GM19455 (cell line): ENCODE data around the gene DLG5.

Experiments
- ATAC-seq: cut with Tn5 transposase; IDR thresholded peaks from one replicate; pipeline ENCODE4 v1.9.1; 2021; ENCODE audit not compliant: unreplicated experiment

DLG5 gene

DNA sequence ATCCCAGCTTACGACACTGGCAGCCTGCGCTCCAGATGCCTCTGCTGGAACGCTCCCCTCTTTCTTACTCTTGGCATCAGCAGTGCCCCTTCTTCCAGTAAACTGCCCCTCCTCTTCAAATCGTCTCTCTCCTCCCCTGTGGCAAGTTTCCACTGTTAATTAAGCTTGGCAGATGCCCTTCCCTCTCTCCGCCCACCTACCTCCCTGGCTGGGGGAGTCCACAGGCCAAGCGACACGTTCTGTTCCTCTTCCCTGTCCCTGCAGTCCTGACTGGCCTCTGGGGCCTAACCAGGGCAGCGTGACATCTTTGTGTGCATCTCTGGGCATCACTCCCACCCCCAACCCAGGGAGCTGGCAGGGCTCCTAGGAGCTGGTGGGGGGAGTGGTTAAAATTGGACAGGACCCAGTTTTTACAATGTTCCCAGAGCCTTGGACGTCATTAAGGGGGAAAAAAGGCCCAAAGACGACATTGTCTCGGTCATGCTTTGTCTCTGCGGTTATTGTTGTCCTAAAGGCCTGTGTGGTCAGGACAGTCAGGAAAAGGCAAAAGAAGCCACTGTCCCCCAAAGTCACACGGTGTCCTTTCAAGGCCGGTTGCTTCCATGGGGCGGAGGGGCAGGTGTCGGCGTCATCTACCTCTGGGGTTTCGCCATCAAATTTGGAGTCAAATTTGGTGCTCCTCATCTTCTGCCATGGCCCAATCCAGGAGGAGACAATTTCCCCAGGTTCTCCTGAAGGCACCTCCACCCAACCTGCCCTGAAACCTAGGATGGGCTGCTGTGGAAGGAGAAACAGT is 54.2 kb downstream of the DLG5 start:
- no peak for ATAC-seq

DNA sequence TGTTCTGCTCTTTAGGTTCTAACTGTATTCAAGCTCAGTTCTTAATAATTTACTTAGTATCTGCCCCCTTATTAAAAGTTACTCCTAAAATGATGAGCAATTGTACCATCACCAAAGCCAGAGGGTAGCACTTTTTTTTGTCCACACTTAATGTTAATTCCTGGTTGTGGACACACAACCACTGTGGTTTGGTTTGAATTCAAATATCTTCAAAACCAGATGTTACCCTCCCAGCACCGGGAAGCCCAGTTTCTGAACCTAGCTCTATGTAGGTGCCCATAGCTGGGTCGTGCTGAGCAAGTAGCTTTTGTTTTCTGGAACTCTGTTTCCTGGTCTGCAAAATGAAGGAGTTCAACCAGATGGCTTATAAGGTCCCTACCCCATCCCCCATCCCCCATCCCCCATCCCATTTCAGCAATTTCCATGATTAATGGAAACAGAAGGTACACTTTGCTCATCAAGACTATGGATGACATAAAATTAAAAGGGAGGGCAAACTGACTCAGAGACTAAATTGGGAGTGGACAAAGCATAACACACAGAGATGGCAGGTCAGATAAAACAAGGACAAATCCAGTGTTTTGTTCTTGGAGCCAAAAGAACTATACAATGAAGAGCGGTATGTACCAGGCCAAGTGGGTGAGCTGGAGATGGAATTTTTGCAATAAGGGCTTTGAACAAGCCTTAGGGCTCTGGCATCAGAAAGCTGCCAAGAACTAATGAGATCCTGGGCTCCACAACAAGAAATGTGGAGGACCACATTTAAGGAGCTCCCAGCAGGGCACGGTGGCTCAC is 56.7 kb downstream of the DLG5 start:
- ATAC-seq, result no peak

DNA sequence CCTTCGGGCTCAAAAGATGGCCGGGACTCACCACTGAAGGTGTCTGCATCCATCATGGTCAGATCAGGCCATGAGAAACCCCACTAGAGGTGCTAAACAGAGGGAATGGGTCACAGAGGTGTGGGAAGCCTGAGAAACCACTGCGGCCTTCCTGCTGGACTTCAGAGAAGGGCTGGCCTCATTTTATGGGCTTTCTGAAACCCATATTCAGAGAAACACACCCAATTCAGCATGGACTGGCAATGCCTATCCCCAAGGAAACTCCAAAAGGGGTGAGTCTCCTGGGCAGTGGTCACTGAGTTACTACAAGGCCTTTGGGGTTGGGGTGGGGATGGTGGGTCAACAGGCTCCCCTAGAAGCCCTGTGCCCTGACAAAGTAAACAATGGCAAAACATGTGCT is 58.0 kb downstream of the DLG5 start:
- ATAC-seq, result no peak

DNA sequence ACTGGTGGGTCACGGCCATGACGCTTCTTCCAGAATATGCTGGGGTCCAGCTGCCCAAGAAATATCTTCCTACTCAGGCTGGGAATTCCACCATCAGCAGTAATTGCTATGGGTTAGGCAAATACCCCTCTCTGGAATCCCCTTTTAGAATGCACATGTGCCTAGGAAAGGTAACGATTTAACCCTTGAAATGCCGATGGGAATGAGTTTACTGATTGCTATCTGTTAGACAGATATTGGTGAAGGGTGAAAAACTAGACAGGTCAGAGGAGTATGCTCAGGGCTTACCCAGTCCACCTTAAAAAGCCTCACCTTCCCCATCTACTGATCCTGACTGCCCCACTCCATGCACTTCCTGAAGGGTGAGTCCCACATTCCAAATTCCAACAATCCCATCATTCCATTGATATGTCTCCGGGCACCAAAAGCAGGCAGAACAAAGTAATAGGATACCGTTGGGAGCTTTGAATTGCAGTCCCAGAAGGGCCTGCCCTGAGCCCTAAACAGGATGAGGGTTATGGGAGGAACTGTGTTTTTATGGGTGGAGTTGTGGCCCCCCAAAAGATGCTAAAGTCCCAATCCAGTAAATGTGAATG is 59.3 kb downstream of the DLG5 start:
- ATAC-seq, result no peak

DNA sequence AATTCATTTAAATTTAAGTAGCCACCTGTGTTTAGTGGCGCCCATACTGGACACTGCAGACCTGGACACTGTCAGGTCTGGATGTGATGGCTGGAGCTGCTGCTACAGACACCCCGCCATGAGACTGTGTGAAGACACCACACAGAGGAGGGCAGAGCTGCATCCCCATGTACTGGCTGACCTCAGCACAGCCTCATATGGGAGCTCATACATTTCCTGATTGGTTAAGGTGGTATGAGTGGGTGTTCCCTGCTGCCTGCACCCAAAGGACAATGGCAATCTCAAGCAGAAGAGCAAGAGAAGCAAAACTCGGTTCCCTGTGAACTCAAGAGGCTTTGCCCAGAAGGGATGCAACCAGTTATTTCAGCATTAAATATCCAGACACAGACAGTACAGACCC is 60.0 kb downstream of the DLG5 start:
- ATAC-seq, result no peak

DNA sequence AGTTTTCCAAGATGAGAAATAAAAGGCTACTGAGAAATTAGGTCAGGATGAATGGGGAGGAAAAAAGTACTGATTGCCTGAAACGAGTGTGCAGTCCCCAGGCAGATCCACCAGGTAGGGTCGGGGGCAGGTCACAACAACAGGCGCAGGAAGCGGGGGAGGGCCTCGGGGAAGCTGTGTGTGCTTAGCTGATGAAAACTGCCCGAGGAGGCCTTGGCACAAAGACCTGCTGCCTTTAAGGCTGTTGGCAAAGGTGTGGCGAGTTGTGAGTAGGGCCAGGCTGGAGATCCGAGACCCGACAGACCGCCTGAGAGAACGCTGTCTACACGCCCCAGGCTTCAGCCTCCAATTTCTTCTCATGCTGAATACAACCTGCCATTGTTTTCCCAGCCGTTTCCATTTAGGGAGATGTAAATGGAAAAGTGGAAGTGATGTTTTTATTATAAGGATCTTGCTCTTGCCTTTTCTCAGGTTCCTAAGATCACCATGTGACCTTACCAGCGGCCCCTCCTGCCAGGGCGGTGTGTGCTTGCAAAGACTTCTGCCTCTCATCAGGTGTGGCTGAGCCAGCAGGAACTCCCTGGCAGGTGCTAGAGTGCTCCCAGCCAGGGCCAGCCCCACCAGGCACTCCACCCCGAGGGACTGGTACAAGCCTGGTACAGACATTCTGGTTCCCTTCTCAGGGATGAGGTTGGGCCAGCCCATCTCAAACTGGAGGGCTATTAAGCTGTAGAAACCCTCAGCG is 60.8 kb downstream of the DLG5 start:
- ATAC-seq, result no peak

DNA sequence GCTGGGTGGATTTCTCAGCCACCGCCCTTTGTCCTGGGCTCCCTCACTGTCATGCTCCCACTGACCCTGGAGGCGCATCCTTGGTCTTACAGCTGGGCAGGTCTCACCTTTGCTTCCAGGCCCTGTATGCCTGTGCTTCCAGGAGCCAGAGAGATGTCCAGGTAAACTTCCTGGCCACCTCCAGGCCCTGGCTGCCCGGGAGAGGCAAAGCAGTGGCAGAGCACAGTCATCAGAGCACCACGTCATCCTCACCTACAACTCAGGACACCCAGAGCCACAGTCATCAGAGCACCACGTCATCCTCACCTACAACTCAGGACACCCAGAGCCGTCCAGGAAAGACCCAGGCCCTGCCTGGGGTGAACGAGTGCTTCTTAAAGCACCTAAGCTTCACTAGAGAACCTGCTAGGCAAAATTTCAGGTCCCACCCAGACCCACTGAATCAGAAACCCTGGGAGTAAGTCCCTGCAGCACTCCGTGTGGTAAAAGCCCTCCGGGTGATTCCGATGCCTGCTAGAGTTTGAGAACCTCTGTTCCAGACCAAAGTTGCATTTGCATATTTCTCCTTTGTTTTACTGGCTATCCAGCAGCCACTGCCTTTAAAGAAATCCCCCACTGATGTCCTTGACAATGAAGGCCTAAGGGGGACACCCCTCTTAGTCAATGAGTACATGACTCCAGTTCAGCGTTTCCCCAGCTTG is 62.3 kb downstream of the DLG5 start:
- no peak for ATAC-seq

DNA sequence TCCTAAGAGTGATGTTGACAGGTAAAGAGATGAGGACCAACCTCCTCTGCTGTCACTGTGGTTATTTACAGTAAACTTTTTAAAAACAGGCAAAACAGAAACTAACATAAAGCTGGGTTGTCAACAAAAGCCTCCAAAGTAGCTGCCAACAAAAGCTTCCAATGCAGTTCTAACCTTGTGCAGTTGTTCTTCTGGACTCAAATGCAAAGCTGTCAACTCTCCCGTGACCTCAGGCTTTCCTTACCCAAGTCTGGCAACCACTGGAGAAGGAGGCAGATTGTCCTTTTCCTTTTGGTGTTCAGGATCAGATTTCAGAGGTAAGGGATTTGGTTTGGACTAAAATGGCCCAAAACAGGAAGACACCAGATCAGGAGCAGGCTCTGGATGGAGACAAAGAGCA is 63.1 kb downstream of the DLG5 start:
- ATAC-seq, result no peak

DNA sequence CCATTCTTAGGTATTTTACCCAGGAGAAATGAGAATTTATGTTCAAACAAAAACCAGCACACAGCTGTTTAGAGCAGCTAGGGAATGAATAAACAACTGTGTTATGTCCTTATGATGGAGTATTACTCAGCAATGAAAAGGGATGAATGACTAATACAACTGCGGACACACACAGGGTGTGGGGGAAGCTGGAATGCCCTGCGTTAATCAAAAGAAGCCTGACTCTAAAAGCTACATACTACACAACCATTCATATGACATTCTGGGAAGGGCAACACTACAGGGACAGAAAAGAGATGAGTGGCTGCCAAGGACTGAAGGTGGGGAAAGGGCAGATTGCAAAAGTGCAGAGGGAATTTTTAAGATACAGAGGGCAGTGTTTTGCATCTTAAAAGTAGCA is 64.0 kb downstream of the DLG5 start:
- no peak for ATAC-seq

DNA sequence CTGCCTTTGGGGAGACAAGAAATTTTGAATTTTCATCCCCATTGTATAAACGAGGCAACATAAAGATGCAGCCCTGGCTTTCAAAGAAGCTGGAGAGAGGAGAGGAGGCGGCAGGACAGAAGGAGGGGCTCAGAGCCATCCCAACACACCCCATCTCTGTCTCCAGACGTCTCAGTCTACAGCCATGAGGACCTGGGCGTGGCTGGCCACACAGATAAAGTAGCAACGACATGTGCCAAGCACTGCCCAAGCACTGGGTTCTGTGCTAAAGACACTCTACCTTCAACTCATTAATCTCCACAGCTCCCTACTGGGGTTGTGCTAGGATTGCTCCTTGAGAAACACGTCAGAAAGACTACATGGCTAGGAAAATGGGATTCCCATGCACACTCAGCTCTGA is 65.2 kb downstream of the DLG5 start:
- ATAC-seq, result no peak

DNA sequence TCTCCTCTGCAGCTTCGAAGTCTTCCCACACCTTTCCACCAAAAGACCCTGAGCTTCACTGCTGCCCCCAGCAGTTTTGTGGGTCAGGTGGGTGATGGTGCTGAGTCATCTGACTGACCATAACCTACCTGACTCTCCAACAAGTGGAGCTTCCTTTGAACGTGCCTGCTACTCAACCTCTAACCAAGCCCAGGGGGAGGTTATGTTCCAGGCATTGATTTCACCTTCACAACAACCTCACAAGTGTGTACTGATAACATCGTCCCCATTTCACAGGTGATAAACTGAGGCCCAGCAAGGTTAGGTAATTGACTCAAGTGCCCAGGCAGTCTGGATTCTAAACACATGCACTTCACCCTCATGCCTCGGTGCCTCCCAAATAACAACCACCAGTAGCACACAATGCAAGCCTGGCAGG is 66.7 kb downstream of the DLG5 start:
- ATAC-seq, result no peak

DNA sequence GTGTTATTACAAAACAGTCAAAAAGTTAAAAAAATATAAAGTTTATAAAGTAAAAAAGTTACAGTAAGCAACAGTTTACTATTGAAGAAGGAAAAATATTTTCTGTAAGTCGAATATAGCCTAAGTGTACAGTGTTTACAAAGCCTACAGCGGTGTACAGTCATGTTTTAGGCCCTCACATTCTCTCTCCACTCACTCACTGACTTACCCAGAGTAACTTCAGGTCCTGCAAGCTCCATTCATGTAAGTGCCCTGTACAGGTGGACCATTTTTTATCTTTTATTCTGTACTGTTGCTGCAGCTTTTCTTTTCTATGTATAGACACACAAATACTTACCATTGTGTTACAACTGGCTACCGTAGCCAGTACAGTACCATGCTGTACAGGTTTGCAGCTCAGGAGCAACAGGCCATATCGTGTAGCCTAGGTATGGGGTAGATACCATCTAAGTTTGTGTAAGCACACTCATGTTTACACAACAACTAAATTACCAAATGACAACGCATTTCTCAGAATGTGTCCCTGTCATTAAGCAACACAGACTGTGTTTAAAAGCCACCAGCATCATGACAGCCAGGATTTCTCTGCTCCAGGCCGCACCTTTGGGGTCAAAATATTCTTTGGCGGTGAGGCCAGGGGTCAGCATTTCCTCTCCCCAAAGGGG is 67.2 kb downstream of the DLG5 start:
- ATAC-seq, result no peak

DNA sequence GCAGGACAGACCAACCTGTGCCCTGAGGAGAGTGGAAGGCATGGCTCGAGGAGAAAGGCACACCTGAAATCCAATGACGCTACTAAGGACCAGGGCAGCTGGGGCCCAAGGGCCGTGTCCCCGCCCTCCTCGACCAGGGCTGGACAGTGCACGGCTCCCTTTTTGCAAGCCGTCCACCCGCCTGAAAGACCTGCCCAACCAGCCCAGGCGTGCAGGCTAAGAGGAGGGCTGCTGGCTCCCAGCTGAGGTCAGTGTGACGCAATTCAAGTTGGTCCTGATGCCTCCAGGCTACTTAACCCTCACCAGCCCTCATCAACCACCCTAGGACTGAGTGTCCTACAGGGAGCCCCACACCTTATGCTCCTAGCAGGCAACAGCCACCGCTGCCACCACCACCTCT is 69.3 kb downstream of the DLG5 start:
- no peak for ATAC-seq

DNA sequence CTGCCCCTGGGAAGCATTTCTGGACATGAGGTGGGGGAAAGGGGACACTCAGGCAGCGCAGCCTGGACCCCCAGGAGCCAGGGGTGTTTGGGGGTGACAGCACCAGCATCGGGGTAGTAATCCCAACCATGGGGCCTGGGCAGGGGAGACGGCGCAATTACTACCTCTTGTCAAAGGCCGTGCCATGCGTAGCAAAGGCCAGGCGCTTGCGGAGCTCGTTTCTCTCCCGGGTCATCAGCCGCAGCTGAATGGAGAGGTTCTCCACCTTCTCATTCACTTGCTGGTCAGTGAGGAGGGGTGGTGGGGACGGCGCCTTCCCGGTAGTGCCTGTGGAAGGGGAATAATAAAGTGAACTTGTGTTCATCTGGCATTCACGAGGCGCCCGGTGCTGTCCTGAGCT is 70.0 kb downstream of the DLG5 start:
- no peak for ATAC-seq

DNA sequence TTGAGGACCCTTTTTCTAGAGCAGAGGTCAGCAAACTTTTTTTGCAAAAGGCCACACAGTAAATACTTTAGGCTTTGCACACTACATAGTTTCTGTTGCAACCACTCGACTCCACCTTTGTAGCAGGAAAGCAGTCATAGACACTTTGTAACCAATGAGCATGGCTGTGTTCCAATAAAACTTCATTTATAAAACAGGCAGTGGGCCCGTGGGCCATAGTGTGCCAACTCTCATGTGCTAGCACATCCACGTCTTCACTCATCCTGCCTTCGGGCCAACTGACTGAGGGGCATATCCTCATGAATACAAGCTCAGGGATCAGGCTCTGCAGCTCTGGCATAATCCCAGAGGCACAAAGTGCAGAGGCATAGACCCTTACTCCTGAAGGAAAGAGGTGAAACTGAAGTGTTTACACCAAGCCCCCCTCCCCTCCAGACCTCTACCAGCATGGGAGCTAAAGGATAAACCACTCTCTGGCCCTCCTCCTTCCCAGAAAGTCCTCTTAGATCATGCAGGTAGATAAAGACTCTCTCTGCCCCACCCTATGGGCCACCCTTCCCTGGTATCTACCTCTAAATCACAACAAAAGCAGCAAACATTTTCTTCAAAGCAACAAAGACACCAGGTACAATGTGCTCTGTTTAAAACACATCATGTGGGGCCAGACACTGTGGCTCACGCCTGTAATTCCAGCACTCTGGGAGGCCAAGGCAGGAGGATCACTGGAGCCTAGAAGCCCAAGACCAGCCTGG is 71.0 kb downstream of the DLG5 start:
- no peak for ATAC-seq

DNA sequence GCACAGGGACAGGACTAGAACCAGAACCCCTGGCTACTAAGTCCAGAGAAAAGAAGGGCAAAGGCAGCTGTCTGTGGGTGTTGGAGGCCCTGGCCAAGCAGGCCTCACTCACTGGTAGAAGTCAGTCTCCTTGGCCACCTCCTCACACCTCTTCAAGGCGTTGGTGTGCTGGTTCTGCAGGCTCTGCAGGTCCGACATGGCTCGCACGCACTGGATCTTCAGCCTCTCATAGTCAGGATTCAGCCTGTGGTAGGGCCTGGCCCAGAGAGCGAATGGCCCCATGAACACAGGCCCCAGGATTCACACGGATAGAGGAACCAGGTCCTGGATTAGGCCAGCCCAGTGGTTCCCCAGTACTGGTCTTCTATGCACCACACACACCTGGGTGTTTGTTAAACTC is 72.4 kb downstream of the DLG5 start:
- ATAC-seq, result no peak

DNA sequence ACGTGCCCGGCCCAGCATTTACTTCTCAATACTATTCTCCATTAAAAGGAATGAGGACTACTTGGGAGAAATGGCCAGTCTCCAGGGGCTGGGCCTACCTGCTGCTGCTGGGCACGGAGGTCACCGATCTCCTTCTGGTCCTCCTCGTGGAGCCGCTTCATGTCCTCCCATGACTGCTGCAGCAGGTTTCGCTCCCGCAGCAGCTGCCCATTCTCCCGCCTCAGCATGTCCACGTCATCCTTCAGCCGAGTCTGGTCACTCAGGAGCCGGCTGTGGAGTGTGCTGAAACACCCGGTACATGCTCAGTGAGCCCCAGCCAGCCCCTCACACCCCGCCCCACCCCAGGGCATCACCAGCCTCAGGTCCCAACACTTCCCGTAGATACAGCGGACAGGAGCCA is 73.3 kb downstream of the DLG5 start:
- ATAC-seq, result no peak

DNA sequence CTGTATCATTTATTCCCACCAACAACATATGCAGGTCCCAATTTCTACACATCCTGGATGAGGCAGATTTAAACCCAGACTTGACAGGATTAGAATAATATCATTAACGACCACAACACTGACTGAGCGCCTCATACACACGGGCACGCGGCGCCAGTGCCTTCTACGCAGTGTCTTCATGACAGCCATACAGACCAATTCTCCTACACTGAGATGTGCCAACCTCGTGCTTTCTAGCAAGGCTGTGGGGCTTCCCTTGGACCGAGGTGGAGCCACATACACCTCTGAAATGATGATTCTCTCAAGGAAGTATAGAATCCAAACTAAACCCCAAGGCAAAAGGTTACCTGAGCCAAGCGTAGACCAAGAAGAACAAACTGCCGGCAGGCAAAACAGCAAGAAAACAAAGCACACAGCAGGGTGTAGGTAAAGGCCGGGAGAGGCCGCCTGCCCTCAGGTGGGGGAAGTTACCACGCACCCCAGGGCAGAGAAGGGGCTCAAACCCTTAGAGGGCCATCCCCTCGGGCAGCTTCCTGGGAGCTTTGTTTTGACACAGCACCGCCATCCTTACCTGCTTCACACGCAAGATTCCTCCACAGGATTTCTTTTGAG is 75.8 kb downstream of the DLG5 start:
- no peak for ATAC-seq

DNA sequence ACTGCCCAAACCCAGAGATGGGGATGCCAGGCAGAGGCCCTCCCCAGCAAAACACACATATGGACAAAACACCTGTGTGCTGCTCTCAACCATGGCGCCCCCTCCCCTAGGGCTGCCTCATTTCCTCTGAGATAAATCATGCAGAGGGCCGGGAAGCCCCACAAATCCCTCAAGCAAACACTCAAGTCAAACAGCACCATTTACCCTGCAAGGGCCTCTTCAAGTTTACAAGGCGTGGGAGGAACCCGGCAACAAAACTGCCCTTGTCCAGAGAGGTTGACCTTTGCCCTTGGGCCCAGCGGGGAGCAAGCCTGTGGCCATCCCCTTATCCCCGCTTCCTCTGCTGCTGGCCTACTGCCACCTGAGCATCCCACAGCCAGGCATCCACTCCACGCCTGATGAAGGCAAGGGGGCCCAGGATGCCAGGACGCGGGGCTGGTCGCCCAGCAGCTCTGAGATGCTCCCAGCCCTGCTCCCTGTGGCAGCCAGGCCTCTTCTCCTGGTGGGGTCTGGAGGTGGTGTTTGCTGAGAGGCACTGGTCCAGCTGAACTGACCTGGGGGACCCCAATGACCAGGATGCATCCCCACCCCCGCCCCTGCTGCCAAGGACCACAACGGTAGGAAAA is 77.4 kb downstream of the DLG5 start:
- ATAC-seq, result no peak
